Measurements from ENCODE around the gene CTSZ. TPM values are rescaled to one million over a fixed set of nuclear protein-coding genes. Genes with fewer than 3 reads are reported as not detected.

Gene CTSZ
- total RNA-seq, 1 donor, result 79.9 TPM

DNA sequence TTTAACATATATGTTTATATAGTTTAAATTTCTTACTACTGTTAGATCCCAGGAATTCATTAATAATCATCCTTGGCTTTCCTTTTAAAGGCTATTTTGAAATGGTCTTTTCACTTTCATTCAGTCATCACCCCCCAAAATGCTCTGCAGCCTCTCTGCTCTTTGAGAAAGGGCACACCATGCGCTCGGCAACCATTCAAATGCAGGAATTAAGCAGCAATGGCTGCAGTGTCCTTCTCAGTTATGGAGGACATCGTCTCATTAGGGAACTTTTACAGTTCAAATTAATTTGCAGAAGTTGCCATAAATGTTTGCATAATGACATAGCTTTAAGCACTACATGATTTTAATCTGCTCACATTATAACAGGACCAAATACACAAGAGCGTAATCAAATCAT lies 18.5 kb upstream of the CTSZ start:
- no peak for DNase-seq (ENCODE audit: low read depth)
- TF ChIP-seq, protein P1, sequence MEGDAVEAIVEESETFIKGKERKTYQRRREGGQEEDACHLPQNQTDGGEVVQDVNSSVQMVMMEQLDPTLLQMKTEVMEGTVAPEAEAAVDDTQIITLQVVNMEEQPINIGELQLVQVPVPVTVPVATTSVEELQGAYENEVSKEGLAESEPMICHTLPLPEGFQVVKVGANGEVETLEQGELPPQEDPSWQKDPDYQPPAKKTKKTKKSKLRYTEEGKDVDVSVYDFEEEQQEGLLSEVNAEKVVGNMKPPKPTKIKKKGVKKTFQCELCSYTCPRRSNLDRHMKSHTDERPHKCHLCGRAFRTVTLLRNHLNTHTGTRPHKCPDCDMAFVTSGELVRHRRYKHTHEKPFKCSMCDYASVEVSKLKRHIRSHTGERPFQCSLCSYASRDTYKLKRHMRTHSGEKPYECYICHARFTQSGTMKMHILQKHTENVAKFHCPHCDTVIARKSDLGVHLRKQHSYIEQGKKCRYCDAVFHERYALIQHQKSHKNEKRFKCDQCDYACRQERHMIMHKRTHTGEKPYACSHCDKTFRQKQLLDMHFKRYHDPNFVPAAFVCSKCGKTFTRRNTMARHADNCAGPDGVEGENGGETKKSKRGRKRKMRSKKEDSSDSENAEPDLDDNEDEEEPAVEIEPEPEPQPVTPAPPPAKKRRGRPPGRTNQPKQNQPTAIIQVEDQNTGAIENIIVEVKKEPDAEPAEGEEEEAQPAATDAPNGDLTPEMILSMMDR (IDR thresholded peaks at IDR 0.05; ENCODE audit: insufficient read depth, low read depth, low read length), result no peak
- no peak overlapping the region for H3K4me3 ChIP-seq (ENCODE audit: low read depth, low read length)

DNA sequence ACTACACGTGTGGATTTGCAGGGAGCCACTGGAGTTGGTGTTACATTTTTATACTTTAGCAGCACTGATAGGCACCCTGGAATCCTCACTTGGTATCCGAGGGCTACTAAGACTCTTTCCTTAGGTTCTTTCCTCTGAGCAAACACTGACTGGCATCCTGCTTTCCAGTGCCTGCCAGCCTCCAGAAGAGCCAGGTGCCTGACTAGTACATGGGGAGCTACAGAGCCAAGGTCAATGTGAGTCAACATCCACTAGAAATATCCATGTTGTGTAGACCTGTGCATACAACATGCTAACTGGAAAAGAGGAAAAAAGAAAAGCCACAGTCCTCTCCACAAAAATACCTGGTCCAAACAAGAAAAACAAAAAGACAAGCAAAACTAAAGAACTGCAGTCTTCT lies 18.0 kb upstream of the CTSZ start:
- no peak overlapping the region for H3K4me3 ChIP-seq (ENCODE audit: low read depth, low read length)
- TF ChIP-seq, protein P1 (IDR thresholded peaks at IDR 0.05; ENCODE audit: insufficient read depth, low read depth, low read length), result no peak
- no peak for DNase-seq (ENCODE audit: low read depth)

DNA sequence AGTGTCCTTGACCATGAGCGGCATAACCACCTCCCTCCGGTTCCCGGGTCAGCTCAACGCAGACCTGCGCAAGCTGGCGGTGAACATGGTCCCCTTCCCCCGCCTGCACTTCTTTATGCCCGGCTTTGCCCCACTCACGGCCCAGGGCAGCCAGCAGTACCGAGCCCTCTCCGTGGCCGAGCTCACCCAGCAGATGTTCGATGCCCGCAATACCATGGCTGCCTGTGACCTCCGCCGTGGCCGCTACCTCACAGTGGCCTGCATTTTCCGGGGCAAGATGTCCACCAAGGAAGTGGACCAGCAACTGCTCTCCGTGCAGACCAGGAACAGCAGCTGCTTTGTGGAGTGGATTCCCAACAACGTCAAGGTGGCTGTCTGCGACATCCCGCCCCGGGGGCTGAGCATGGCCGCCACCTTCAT lies 17.1 kb upstream of the CTSZ start:
- no peak for DNase-seq (ENCODE audit: low read depth)
- no peak overlapping the region for H3K4me3 ChIP-seq (ENCODE audit: low read depth, low read length)
- TF ChIP-seq, protein P1 (IDR thresholded peaks at IDR 0.05; ENCODE audit: insufficient read depth, low read depth, low read length), result no peak

DNA sequence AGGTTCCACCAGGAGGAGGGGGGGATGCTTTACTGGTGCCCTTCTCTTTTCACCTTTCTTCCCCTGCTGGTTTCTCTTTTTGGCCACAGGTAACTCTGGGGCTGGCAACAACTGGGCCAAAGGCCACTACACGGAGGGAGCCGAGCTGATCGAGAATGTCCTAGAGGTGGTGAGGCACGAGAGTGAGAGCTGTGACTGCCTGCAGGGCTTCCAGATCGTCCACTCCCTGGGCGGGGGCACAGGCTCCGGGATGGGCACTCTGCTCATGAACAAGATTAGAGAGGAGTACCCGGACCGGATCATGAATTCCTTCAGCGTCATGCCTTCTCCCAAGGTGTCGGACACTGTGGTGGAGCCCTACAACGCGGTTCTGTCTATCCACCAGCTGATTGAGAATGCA lies 16.6 kb upstream of the CTSZ start:
- no peak for DNase-seq (ENCODE audit: low read depth)
- no peak overlapping the region for H3K4me3 ChIP-seq (ENCODE audit: low read depth, low read length)
- TF ChIP-seq, protein P1 (IDR thresholded peaks at IDR 0.05; ENCODE audit: insufficient read depth, low read depth, low read length), result no peak

DNA sequence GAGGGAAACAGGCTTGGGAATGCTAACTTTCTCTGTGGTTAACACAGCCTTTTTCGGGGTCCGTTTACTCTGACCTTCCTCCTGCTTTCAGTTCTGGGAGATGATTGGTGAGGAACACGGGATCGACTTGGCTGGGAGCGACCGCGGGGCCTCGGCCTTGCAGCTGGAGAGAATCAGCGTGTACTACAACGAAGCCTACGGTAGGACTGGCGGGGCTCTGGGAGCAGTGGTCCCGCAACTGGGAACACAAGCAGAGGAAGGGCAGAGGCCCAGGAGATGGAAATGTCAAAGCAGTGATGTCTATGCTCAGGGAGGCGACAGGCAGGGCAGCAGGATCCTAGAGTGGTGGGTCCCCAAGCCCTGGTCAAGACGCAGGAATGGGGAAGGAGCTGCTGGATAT lies 15.7 kb upstream of the CTSZ start:
- no peak for DNase-seq (ENCODE audit: low read depth)
- H3K4me3 ChIP-seq (ENCODE audit: low read depth, low read length), result no peak overlapping the region
- TF ChIP-seq, protein P1 (IDR thresholded peaks at IDR 0.05; ENCODE audit: insufficient read depth, low read depth, low read length), result no peak

DNA sequence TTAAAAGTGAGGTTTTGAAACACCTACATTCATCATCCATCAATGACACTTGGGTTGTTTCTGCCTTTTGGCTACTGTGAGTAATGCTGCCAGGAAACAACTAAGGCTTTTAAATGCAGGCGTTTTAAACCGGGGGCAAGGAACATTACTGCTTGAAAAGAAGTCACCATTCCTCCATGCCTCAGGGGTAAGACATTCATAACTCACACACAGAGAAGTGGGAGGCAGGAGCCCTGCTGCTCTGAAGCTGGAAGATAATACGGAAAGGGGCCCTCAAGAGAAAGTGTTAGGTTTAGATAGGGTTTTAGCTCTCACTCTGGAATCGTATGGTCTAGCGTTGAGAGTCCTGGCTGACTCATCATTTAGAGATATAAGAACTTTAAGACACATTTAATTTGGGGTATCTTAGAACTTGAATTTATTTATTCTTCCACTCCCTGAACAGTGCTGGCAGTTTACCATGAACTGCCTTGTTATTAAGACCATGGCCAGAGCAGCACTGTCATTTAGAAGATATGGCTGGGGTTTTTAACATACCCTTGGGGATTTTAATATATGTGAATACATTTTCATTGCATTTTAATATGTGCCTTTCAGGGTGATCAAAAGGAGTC lies 14.0 kb upstream of the CTSZ start:
- TF ChIP-seq, protein P1 (IDR thresholded peaks at IDR 0.05; ENCODE audit: insufficient read depth, low read depth, low read length), result no peak
- DNase-seq (ENCODE audit: low read depth), result peak; percentile 34
- no peak overlapping the region for H3K4me3 ChIP-seq (ENCODE audit: low read depth, low read length)

DNA sequence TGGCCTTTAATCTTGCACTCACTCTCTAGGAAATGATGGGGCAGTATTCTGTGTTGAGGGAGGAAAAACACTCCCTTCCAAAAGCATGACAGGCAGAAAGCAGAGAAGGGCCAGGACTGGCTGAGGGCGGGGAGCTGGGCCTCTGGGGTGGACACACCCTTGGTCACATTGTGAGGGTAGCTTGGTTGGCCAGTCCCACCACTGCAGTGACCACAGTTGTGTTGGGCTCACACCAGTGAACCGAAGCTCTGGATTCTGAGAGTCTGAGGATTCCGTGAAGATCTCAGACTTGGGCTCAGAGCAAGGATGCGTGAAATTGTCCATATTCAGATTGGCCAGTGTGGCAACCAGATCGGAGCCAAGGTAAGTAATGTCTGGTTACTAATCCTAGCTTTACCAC lies 12.2 kb upstream of the CTSZ start, which contains the start of gene TUBB1:
Gene TUBB1, plus strand, starts transcription at position 213 of the 400 bp plus-strand sequence. Its CDS starts 94 bp downstream, at position 307.
- DNase-seq (ENCODE audit: low read depth), result no peak
- TF ChIP-seq, protein P1 (IDR thresholded peaks at IDR 0.05; ENCODE audit: insufficient read depth, low read depth, low read length), result no peak
- no peak within 1 kb of the TSS for H3K4me3 ChIP-seq (ENCODE audit: low read depth, low read length)

Measured in fibroblast of villous mesenchyme (primary cell).